Measurements from ENCODE around the gene SOS2. TPM values are rescaled to one million over a fixed set of nuclear protein-coding genes. Genes with fewer than 3 reads are reported as not detected.
A peak's percentile ranks its signal among the peaks of the same experiment; 100 is the strongest.

Gene SOS2
- polyA plus RNA-seq, 1 donor (not counting 4 experiments of a cell fraction or from before 2014, with no cell fraction given): 13.0 TPM

GRCh38 chr14:50068496-50068895, 162.9 kb downstream of the SOS2 start:
- H3K9me3 ChIP-seq (ENCODE audit: control insufficient read depth, low read depth, low read length): no peaks in the 10 kb centered on the region
- no peak overlapping the region for H3K4me3 ChIP-seq (ENCODE audit: control insufficient read depth in 2 of 3, extremely low read depth in 1 of 3, insufficient read depth in 2 of 3, low read depth in 1 of 3, low read length in 3 of 3)
- H3K9me1 ChIP-seq (ENCODE audit: control insufficient read depth, extremely low read depth, insufficient read depth, low read length): no peaks in the 10 kb centered on the region
- no peak overlapping the region for H2AFZ ChIP-seq (ENCODE audit: control insufficient read depth, low read length)
- H3K27me3 ChIP-seq (ENCODE audit: control insufficient read depth, extremely low read depth, insufficient read depth, low read length): no peaks in the 10 kb centered on the region
- no peaks in the 10 kb centered on the region for H3K36me3 ChIP-seq (ENCODE audit: control insufficient read depth in 2 of 2, extremely low read depth in 1 of 2, insufficient read depth in 2 of 2, low read length in 2 of 2)
- no peak overlapping the region for H3K4me2 ChIP-seq (ENCODE audit: control insufficient read depth, extremely low read depth, insufficient read depth, low read depth, low read length)
- no peak overlapping the region for H3K9ac ChIP-seq (ENCODE audit: control insufficient read depth, extremely low read depth, insufficient read depth, low read length)
- FAIRE-seq: peak; percentile 23
- DNase-seq (ENCODE audit: low read depth, low spot score): no peak
- no peaks in the 10 kb centered on the region for H3K79me2 ChIP-seq (ENCODE audit: control insufficient read depth, insufficient read depth, low read length)
- TF ChIP-seq CTCF (optimal IDR thresholded peaks at IDR 0.05 in 1 of 3, IDR thresholded peaks at IDR 0.05 in 1 of 3, conservative IDR thresholded peaks at IDR 0.05 in 1 of 3; ENCODE audit: extremely low read depth in 1 of 3, insufficient read depth in 2 of 3, low read length in 3 of 3) (no peak), EZH2 (IDR thresholded peaks at IDR 0.05; ENCODE audit: low read length) (no peak)
- H3K4me1 ChIP-seq (ENCODE audit: control insufficient read depth, extremely low read depth, insufficient read depth, low read length): peaks cover 9% of the 10 kb centered on the region
- H3K27ac ChIP-seq (ENCODE audit: control insufficient read depth, insufficient read depth, low read length): no peak overlapping the region
- dilution Hi-C loops (cut with MboI; ENCODE audit: extremely low pct_ligation_motif_present, low sequenced_read_pairs): no loop called here
- H4K20me1 ChIP-seq (ENCODE audit: control insufficient read depth, extremely low read depth, insufficient read depth, low read length): no peaks in the 10 kb centered on the region

GRCh38 chr14:50067723-50068495, 163.5 kb downstream of the SOS2 start:
- Histone ChIP-seq H3K9ac (ENCODE audit: control insufficient read depth, extremely low read depth, insufficient read depth, low read length) (no peak overlapping the region), H3K4me2 (ENCODE audit: control insufficient read depth, extremely low read depth, insufficient read depth, low read depth, low read length) (no peak overlapping the region), H4K20me1 (ENCODE audit: control insufficient read depth, extremely low read depth, insufficient read depth, low read length) (no peaks in the 10 kb centered on the region), H3K36me3 (ENCODE audit: control insufficient read depth in 2 of 2, extremely low read depth in 1 of 2, insufficient read depth in 2 of 2, low read length in 2 of 2) (no peaks in the 10 kb centered on the region), H3K4me1 (ENCODE audit: control insufficient read depth, extremely low read depth, insufficient read depth, low read length) (peaks cover 10% of the 10 kb centered on the region), H3K9me3 (ENCODE audit: control insufficient read depth, low read depth, low read length) (no peaks in the 10 kb centered on the region), H3K4me3 (ENCODE audit: control insufficient read depth in 2 of 3, extremely low read depth in 1 of 3, insufficient read depth in 2 of 3, low read depth in 1 of 3, low read length in 3 of 3) (no peak overlapping the region), H3K9me1 (ENCODE audit: control insufficient read depth, extremely low read depth, insufficient read depth, low read length) (no peaks in the 10 kb centered on the region), H2AFZ (ENCODE audit: control insufficient read depth, low read length) (no peak overlapping the region), H3K27me3 (ENCODE audit: control insufficient read depth, extremely low read depth, insufficient read depth, low read length) (no peaks in the 10 kb centered on the region), H3K79me2 (ENCODE audit: control insufficient read depth, insufficient read depth, low read length) (no peaks in the 10 kb centered on the region), H3K27ac (ENCODE audit: control insufficient read depth, insufficient read depth, low read length) (no peak overlapping the region)
- dilution Hi-C loops (cut with MboI; ENCODE audit: extremely low pct_ligation_motif_present, low sequenced_read_pairs): no loop called here
- TF ChIP-seq CTCF (optimal IDR thresholded peaks at IDR 0.05 in 1 of 3, IDR thresholded peaks at IDR 0.05 in 1 of 3, conservative IDR thresholded peaks at IDR 0.05 in 1 of 3; ENCODE audit: extremely low read depth in 1 of 3, insufficient read depth in 2 of 3, low read length in 3 of 3) (no peak), EZH2 (IDR thresholded peaks at IDR 0.05; ENCODE audit: low read length) (no peak)
- no peak for DNase-seq (ENCODE audit: low read depth, low spot score)
- FAIRE-seq: peak; percentile 44

Small RNA genes within 50 kb of the gene (small RNA-seq; reads per million reads assigned to genes)
- 0 reads per million in 3 experiments for gene RF00019 (ENCODE audit: insufficient read length in 3 of 3, low read depth in 3 of 3, low replicate concordance in 1 of 3)

Other genes with a start within 250 kb of the SOS2 start
- gene VCPKMT, start 115.0 kb downstream of the SOS2 start, polyA plus RNA-seq: 4.4 to 9.4 TPM (median 5.1 TPM) in 3 replicates
- 5.0 to 7.9 TPM (median 6.4 TPM) in 3 replicates for gene L2HGDH, start 80.7 kb upstream of the SOS2 start, polyA plus RNA-seq
- gene DMAC2L, start 80.7 kb upstream of the SOS2 start, polyA plus RNA-seq: 11.2 to 12.4 TPM (median 11.7 TPM) in 3 replicates
- 1.7 to 4.7 TPM (median 2.0 TPM) in 3 replicates for gene CDKL1, start 165.3 kb upstream of the SOS2 start, polyA plus RNA-seq

All from keratinocyte (primary cell).